ENCODE data around the gene PTPRD.

The PTPRD gene

GRCh38 chr9:10172476-10172875 is 440.3 kb downstream of the PTPRD start:
- no peak for DNase-seq (ENCODE audit: low read depth)

DNA sequence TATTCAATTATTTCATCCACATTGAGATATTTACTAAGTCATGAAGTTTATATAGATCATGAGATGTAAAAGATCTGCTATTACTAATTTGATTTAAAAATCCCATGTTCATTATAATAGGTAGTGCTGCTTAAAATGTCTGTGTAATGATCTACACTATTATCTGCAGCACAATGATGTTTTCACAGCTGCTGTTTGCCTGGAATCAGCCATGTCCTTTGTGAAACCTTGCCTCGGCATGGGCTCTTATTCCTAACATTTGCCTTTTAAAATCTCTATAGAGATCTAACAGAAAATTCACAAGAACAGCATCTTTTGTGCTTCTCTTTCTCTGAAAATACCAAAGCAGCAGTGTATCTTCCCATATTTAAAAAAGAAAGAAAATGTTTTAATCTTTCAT is 444.6 kb downstream of the PTPRD start:
- no peak for DNase-seq (ENCODE audit: low read depth)

DNA sequence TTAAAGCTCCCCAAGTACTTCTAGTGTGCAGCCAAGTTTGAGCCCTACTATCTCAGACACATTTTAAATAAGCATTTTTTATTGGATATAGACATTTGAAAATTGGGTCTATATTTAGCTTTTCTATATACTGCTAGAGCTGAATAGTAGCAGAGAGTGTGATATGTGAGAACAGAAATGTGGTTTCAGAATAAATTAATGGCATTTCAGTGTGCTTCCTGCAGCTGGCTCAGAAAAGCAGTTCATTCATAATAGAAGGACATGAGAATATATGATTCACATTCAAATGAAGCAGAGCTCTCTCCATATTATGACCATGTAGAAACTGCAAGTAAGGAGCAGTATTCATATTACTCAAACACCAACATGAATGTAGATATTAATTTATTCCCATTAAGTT is 464.0 kb downstream of the PTPRD start:
- DNase-seq (ENCODE audit: low read depth): no peak

- DNase-seq (ENCODE audit: low read depth): no peak
Measured at GRCh38 chr9:10146517-10147331, 466.1 kb downstream of the PTPRD start.

- DNase-seq (ENCODE audit: low read depth): no peak
Measured at GRCh38 chr9:10144355-10144754, 468.4 kb downstream of the PTPRD start.

DNA sequence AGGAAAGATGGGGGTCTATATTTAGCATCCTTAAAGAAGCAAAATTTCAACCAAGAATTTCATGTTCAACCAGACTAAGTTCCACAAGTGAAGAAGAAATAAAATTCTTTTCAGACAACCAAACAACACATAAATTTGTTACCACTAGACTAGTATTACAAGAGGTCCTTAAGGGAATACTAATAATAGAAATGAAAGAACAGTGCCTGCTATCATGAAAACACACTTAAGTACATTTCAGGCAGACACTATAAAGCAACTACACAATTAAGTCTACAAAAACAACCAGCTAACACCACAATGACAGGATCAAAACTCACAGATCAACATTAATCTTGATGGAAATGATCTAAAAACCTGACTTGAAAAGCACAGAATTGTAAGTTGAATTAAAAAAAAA is 477.2 kb downstream of the PTPRD start:
- no peak for DNase-seq (ENCODE audit: low read depth)

- no peak for DNase-seq (ENCODE audit: low read depth)
Measured at GRCh38 chr9:10134266-10134665, 478.5 kb downstream of the PTPRD start.

GRCh38 chr9:10130061-10130675 is 482.6 kb downstream of the PTPRD start:
- peak; percentile 62 for DNase-seq (ENCODE audit: low read depth)

DNA sequence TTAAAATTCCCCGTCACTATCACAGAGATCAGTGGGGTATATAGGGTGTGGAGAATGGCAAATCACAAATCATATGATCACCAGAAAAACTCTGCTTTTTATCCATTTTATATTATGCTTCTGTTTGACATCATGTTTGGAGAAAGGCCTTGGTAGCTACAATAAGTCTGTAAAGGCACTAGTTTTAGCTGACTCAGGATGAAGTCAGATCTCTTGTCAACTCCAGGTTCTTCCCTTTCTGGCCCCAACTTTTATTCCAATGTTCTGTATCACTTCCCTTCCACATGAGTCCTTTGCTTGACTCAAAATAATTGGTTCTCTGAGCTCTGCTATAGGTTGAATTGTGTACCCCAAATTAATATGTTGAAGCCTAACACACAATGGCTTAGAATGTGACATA is 484.9 kb downstream of the PTPRD start:
- DNase-seq (ENCODE audit: low read depth): peak; percentile 4

DNA sequence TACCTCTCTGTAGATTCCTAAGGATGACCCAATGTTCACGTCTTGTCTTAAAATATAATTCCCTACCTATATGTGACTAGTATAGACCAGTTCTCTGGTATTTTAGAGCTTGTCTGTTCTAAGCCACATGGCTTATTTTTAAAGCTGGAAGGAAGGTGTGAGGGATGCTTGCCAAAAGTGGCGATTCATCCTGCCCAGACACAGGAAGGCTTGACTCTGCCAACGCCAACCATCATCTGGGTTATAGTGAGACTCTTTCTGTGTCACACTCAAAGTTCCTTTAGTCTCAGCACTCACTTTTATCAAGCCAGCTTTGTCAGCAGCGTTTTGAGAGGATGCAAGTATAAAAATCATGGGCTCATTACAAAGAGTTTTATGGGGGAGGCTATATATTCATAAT is 500.0 kb downstream of the PTPRD start:
- no peak for DNase-seq (ENCODE audit: low read depth)

GRCh38 chr9:10112070-10112469 is 500.7 kb downstream of the PTPRD start:
- no peak for DNase-seq (ENCODE audit: low read depth)

GRCh38 chr9:10108815-10109214 is 504.0 kb downstream of the PTPRD start:
- no peak for DNase-seq (ENCODE audit: low read depth)

GRCh38 chr9:10104774-10105173 is 508.0 kb downstream of the PTPRD start:
- no peak for DNase-seq (ENCODE audit: low read depth)

DNA sequence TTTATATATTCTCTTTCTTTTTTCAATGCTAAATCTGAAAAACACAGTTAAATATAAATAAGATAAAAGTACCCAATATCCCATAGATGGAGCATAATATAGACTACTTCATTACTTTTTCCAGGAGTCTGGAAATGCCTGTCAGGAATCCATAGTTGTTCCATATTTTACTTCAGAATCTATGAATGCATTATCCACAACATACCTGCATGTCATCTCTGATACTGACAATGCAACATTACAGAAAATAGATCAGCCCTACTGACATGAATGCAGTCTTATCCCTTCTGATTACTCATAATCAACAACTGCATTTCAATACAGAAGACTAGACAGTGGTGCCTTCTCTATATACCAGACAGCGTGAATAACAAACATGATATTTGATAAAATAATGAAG is 517.6 kb downstream of the PTPRD start:
- DNase-seq (ENCODE audit: low read depth): no peak

- DNase-seq (ENCODE audit: low read depth): no peak
Measured at GRCh38 chr9:10094563-10094962, 518.2 kb downstream of the PTPRD start.

- DNase-seq (ENCODE audit: low read depth): no peak
Measured at GRCh38 chr9:10080012-10080411, 532.8 kb downstream of the PTPRD start.

DNA sequence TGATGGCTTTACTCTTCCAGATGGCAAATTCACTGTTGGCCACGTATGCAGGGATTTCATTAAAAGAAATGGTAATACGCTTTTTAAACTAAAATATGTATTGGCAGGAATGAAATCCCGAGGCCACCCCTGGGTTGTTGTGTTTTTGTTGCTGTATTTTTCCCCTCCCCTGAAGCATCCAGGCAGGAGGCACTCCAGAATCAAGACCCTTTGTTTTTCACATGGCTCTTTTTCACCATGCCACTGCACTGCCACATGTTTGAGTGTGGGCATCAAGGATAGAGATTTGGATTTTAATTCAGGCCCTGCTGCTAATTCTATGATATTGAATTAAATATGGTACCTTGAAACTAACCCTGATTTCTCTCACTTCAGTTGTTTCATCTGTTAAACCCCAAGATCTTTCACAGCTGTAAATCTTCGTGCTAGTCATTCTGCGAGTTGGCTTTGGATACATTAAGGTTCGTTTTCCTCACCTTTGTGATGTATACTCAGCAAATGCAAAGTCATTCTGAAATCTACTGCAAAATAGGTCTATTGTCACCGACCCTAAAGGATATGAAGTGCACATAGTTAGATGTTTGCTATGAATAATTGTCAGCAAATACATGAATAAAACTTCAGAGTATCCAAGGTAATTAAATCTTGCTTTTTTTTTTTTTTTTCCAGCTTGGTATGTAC is 533.4 kb downstream of the PTPRD start:
- DNase-seq (ENCODE audit: low read depth): no peak

GRCh38 chr9:10071579-10071978 is 541.2 kb downstream of the PTPRD start:
- DNase-seq (ENCODE audit: low read depth): no peak

GRCh38 chr9:10062629-10063395 is 550.0 kb downstream of the PTPRD start:
- peak; percentile 90 for DNase-seq (ENCODE audit: low read depth)

GRCh38 chr9:10059044-10059443 is 553.8 kb downstream of the PTPRD start:
- DNase-seq (ENCODE audit: low read depth): peak; percentile 84

DNA sequence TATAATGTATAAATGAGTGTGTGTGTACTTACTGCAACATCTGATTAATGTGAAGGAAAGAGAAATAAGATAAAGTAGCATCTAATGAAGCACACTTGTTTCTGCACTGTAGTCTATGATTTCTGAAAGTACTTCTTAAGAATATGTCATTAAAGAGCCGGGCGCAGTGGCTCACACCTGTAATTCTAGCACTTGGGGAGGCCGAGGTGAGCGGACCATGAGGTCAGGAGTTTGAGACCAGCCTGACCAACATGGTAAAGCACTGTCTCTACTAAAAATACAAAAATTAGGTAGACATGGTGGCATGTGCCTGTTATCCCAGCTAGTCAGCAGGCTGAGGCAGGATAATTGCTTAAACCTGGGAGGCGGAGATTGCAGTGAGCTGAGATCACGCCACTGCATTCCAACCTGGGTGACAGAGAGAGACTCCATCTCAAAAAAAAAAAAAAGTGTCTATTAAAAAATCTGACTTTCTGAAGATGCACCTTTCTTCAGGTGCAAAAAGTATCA is 556.9 kb downstream of the PTPRD start:
- no peak for DNase-seq (ENCODE audit: low read depth)

DNA sequence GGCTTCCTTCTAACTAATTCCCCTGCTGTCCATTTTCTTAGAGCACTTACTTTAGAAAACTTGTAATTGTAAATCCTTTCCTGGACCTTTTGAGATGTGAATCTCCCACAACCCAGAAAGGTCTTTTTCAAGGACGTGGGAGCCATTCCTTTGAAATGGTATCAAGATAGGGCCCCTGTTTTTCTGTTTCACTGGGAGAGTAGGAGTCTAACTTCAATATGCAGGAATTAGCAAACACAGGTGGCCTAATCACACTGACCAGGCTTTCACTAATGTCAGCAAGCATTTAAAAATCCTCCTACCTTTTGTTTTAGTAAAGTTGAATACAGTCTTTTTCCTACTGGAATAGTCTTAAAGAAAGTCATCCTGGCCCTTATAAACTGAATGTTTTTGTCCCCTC is 558.3 kb downstream of the PTPRD start:
- no peak for DNase-seq (ENCODE audit: low read depth)
